ENCODE measurements around the gene YIF1A. TPM values are rescaled to one million over a fixed set of nuclear protein-coding genes. Genes with fewer than 3 reads are reported as not detected.

YIF1A gene
- total RNA-seq, 1 experiment from 2014 or later: 81.8 TPM

DNA sequence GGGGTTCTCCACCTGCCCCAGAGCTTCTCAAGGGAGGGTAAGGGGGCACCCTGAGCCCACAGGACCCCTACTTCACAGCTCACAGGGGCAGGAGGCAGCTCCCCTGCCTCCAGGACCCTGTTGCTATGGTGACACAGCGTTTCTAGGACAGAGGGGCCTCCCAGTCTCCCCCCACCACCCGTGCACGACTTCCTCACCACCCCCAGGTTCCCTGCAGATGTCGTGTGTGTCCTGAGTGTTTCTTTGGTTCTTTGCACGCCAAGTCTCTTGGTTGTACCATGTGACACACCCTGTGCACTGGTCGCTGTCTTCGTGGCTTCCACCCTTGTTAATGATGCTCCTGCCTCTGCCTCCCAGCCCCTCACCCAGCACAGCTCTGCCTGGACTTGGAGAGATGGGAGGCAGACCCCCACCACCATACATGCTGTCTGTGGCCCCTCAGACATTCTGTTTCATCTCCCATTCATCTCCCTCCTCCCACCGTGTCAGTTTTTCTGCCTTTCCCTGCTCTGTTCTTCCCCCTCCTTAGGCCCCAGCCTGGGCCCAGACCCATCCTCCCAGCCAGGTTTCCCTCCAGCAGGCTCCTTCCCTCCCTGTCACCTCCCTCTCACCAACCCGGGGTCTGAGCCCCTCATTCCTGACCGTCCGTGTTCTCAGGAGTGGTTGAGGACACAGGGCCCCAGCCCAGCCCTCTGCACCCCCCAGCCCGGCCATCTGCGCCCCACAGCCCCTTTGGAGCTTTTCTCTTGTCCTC, 45.0 kb downstream of the YIF1A start:
- Histone ChIP-seq H3K27ac (no peak overlapping the region), H3K4me1 (replicated peaks; ENCODE audit: insufficient read depth) (no peaks in the 10 kb centered on the region), H3F3A (ENCODE audit: insufficient read depth, low read depth) (no peaks in the 10 kb centered on the region; the same call in 1 of the 2 replicates), H3K4me2 (no peak overlapping the region), H3K36me3 (ENCODE audit: low read depth) (no peaks in the 10 kb centered on the region), H3K79me2 (ENCODE audit: low read depth) (no peaks in the 10 kb centered on the region), H3K9me3 (ENCODE audit: insufficient read depth, low read depth) (no peaks in the 10 kb centered on the region), H4K20me1 (ENCODE audit: insufficient read depth) (no peaks in the 10 kb centered on the region; the same call in 1 of the 2 replicates), H3K9me2 (ENCODE audit: insufficient read depth) (no peaks in the 10 kb centered on the region), H3K27me3 (ENCODE audit: insufficient read depth, low read depth) (no peaks in the 10 kb centered on the region), H3K4me3 (no peak overlapping the region), H2AFZ (no peak overlapping the region)
- BruUV-seq (replicated peaks): no TSS peak
- POLR2A ChIA-PET (ENCODE audit: unreplicated experiment): no interaction called here
- CTCF ChIA-PET: no interaction called here
- no peak for DNase-seq
- intact Hi-C loops (cut with micrococcal nuclease; ENCODE audit: unreplicated experiment): no loop called here
- TF ChIP-seq, protein P1, sequence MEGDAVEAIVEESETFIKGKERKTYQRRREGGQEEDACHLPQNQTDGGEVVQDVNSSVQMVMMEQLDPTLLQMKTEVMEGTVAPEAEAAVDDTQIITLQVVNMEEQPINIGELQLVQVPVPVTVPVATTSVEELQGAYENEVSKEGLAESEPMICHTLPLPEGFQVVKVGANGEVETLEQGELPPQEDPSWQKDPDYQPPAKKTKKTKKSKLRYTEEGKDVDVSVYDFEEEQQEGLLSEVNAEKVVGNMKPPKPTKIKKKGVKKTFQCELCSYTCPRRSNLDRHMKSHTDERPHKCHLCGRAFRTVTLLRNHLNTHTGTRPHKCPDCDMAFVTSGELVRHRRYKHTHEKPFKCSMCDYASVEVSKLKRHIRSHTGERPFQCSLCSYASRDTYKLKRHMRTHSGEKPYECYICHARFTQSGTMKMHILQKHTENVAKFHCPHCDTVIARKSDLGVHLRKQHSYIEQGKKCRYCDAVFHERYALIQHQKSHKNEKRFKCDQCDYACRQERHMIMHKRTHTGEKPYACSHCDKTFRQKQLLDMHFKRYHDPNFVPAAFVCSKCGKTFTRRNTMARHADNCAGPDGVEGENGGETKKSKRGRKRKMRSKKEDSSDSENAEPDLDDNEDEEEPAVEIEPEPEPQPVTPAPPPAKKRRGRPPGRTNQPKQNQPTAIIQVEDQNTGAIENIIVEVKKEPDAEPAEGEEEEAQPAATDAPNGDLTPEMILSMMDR (conservative IDR thresholded peaks at IDR 0.05): no peak
- TF ChIP-seq EZH2 (IDR thresholded peaks at IDR 0.05; ENCODE audit: low read depth): no peak

DNA sequence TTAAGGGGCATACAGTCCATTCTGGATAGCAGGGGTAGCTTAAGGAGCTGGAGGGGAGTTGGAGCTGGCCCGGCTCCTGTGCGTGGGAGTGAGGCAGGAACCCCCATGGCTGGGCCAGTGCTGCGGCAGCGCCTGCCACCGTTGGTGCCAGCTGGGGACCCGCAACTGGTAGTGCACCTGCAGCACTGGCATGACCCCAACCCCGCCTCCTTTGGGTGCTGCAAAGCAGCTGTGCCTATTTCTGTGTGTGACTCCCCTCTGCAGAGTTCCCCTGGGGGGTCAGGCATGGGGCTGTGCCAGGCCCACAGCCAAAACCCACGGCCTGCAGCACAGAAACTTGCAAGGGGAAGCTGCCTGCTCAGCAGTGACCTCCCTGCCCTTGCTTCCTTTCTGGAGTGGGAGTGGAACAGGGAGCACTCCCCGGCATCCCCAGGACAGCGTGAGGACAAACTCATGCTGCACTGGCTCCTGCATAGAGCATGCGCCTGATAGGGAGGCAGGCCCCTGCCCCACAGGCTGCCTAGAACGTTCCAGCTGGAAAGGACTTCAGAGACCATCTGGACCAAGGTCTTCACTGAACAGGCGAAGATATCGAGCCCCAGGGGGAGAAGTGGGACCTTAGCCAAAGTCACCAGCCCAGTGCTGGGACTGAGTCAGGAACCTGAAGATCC, 46.7 kb downstream of the YIF1A start:
- intact Hi-C loops (cut with micrococcal nuclease; ENCODE audit: unreplicated experiment): no loop called here
- Histone ChIP-seq H3K4me3 (no peak overlapping the region), H3K4me1 (replicated peaks; ENCODE audit: insufficient read depth) (no peaks in the 10 kb centered on the region), H3K9me2 (ENCODE audit: insufficient read depth) (no peaks in the 10 kb centered on the region), H3K9me3 (ENCODE audit: insufficient read depth, low read depth) (no peaks in the 10 kb centered on the region), H4K20me1 (ENCODE audit: insufficient read depth) (no peaks in the 10 kb centered on the region; the same call in 1 of the 2 replicates), H3K27ac (no peak overlapping the region), H3K4me2 (no peak overlapping the region), H3F3A (ENCODE audit: insufficient read depth, low read depth) (no peaks in the 10 kb centered on the region; the same call in 1 of the 2 replicates), H3K79me2 (ENCODE audit: low read depth) (no peaks in the 10 kb centered on the region), H3K36me3 (ENCODE audit: low read depth) (no peaks in the 10 kb centered on the region), H2AFZ (no peak overlapping the region), H3K27me3 (ENCODE audit: insufficient read depth, low read depth) (no peaks in the 10 kb centered on the region)
- CTCF ChIA-PET: no interaction called here
- no peak for TF ChIP-seq EZH2 (IDR thresholded peaks at IDR 0.05; ENCODE audit: low read depth)
- TF ChIP-seq, protein P1 (conservative IDR thresholded peaks at IDR 0.05): no peak
- DNase-seq: no peak
- POLR2A ChIA-PET (ENCODE audit: unreplicated experiment): no interaction called here
- no TSS peak for BruUV-seq (replicated peaks)

DNA sequence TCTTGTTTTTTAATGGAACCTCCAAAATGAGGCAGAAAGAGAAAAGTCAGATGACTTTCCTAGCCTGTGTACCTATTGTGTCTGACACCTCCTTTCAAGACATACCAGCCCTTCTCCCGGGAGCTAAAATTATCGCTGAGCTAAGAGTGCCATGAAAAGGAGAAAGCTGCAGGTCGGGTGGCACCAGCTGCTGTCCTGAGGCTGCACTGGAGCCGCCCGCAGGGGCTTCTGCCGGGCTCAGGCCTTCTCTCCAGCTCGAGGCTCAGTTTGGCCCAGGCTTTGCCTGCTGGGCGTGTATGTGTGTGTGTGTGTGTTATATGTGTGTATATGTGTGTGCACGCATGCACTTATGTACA, 48.2 kb downstream of the YIF1A start:
- POLR2A ChIA-PET (ENCODE audit: unreplicated experiment): interaction anchor here (0.7 kb wide), 1 partner anchor 10 kb away, joined by 9 read pairs; no protein-coding TSS in a partner anchor
- Histone ChIP-seq H3K4me3 (no peak overlapping the region), H3K9me3 (ENCODE audit: insufficient read depth, low read depth) (no peaks in the 10 kb centered on the region), H3K27me3 (ENCODE audit: insufficient read depth, low read depth) (no peaks in the 10 kb centered on the region), H3K36me3 (ENCODE audit: low read depth) (no peaks in the 10 kb centered on the region), H3K4me2 (no peak overlapping the region), H2AFZ (no peak overlapping the region), H3K9me2 (ENCODE audit: insufficient read depth) (no peaks in the 10 kb centered on the region), H4K20me1 (ENCODE audit: insufficient read depth) (no peaks in the 10 kb centered on the region; the same call in 1 of the 2 replicates), H3K79me2 (ENCODE audit: low read depth) (no peaks in the 10 kb centered on the region), H3K27ac (no peak overlapping the region), H3K4me1 (replicated peaks; ENCODE audit: insufficient read depth) (no peaks in the 10 kb centered on the region), H3F3A (ENCODE audit: insufficient read depth, low read depth) (no peaks in the 10 kb centered on the region)
- intact Hi-C loops (cut with micrococcal nuclease; ENCODE audit: unreplicated experiment): no loop called here
- no TSS peak for BruUV-seq (replicated peaks)
- TF ChIP-seq EZH2 (IDR thresholded peaks at IDR 0.05; ENCODE audit: low read depth): no peak
- TF ChIP-seq, protein P1 (conservative IDR thresholded peaks at IDR 0.05): no peak
- no peak for DNase-seq
- CTCF ChIA-PET: no interaction called here
